ENCODE results near the gene FGR.

FGR gene

DNA sequence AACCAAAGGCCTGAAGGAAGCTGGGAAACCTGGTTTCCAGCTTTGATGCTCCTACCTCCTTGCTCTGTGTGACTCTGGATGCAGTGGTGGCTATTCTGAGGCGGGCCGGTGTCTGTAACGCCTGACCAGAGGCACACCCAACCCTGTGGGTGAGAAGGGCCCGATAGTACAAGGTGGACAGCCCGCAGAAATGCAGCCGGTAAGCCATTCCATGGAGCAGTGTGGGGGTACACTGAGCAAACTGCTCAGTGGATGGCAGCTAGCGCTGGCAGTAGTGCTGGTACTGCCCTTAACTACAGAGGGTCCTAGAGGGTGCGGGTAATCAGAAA lies 67.0 kb downstream of the FGR start:
- DNase-seq (ENCODE audit: low read depth in 2 of 2), result no peak

GRCh38 chr1:27567146-27567526 lies 67.8 kb downstream of the FGR start:
- DNase-seq (ENCODE audit: low read depth in 2 of 2), result no peak

- no peak for DNase-seq (ENCODE audit: low read depth in 2 of 2)
These were observed 68.4 kb downstream of the FGR start for GRCh38 chr1:27566462-27567145.

- no peak for DNase-seq (ENCODE audit: low read depth in 2 of 2)
These were observed 70.0 kb downstream of the FGR start for GRCh38 chr1:27564710-27565649.

DNA sequence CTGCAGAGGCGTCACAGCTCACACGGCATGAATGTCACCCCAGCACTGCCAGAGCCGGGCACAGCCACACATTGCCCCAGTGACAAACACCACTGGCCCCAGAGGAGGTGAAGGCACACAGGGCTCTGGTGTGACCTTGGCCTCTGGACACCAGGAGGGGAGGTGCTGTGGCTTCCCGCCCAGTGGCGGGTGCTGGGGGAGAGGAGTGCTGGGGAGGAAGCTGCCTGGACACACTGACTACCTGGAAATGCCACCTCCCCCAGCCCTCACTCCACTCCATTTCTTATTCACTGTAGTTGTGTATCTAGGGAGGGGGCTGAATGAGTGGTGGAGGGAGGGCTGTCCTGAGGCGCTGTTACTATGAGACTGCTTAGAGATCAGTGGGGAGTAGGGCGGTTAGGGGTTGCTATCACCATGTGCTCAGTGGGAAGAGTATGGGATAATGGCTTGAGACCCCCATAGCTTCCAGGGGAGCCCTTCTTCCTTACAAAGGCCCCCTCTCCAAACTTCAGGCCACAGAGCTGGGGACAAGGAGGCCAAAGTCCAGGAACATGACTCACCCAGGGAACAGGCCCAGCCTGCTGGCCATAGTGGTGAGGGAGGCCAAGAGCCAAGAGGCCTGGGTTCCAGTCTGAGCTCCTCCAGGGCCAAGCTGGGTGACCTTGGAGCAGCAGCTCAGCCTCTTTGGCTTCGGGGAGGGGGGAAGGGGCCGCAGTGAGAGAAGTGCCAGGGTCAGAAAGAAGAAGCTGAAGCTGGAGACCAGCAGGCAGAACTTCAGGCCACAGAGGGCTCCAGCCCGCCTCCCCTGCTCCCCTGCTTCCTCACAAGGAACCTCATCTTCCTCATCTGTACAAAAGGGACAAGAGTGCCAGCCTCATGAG lies 71.2 kb downstream of the FGR start:
- no peak for DNase-seq (ENCODE audit: low read depth in 2 of 2)

- DNase-seq (ENCODE audit: low read depth in 2 of 2), result no peak
These were observed 71.7 kb downstream of the FGR start for GRCh38 chr1:27563341-27563590.

- no peak for DNase-seq (ENCODE audit: low read depth in 2 of 2)
These were observed 72.2 kb downstream of the FGR start for GRCh38 chr1:27562534-27563340.

Measured in activated CD8-positive, alpha-beta memory T cell treated with anti-CD3 and anti-CD28 coated beads for 4 hours (primary cell).